Keratinocyte (primary cell): ENCODE data around the gene SPC24.

Source experiments
- CTCF ChIP-seq, 3 experiments: IDR thresholded peaks in 1 of 3; conservative IDR thresholded peaks in 1 of 3; optimal IDR thresholded peaks in 1 of 3; 2 replicates in 2 of 3; 3 replicates in 1 of 3; pipeline versions ENCODE3 to v1.5.1; 2011; ENCODE audit warnings: low read length in 3 of 3, mild to moderate bottlenecking in 3 of 3, moderate library complexity in 2 of 3, control low read depth in 1 of 3, inconsistent platforms in 1 of 3; ENCODE audit not compliant: insufficient read depth in 2 of 3; ENCODE audit errors: extremely low read depth in 1 of 3
- EZH2 ChIP-seq: IDR thresholded peaks from one replicate; pipeline ENCODE4 v1.6.1; 2012; ENCODE audit warnings: inconsistent platforms, mild to moderate bottlenecking, low read length, moderate library complexity

GRCh38 chr19:11192957-11193939 lies 37.7 kb upstream of the SPC24 start:
- TF ChIP-seq CTCF (optimal IDR thresholded peaks at IDR 0.05 in 1 of 3, IDR thresholded peaks at IDR 0.05 in 1 of 3, conservative IDR thresholded peaks at IDR 0.05 in 1 of 3; ENCODE audit: extremely low read depth in 1 of 3, insufficient read depth in 2 of 3, low read length in 3 of 3) (no peak), EZH2 (no peak)
